ENCODE data around the gene ARSK.

Gene ARSK

GRCh38 chr5:95652849-95653248, 97.9 kb downstream of the ARSK start:
- no peak for DNase-seq

GRCh38 chr5:95654196-95654595, 99.3 kb downstream of the ARSK start:
- DNase-seq, result no peak

All from NCI-H187 treated with DMSO at 0.1 percent for 48 hours (cell line).